Osteocyte (in vitro differentiated cells): ENCODE data around the gene PRPF31. TPM values are rescaled to one million over a fixed set of nuclear protein-coding genes. Genes with fewer than 3 reads are reported as not detected.
A peak's percentile ranks its signal among the peaks of the same experiment; 100 is the strongest.
"Not testable (repeated sequence)": the region's sequence is repeated elsewhere in the genome, so short reads cannot be mapped to it uniquely, and the experiment has no call there.

Experiments used
- DNase-seq: peaks from one replicate; pipeline ENCODE4 v3.0.0; 2021; ENCODE audit warnings: mixed read lengths; ENCODE audit not compliant: unreplicated experiment; ENCODE audit errors: extremely low spot score
- H3K27ac Mint-ChIP-seq: one replicate; pipeline ENCODE4 v1.8.0; 2021; ENCODE audit warnings: mild to moderate bottlenecking, mixed read lengths; ENCODE audit not compliant: unreplicated experiment
- H3K27me3 Mint-ChIP-seq: one replicate; pipeline ENCODE4 v1.8.0; 2021; ENCODE audit warnings: mixed read lengths; ENCODE audit not compliant: unreplicated experiment
- H3K36me3 Mint-ChIP-seq: one replicate; pipeline ENCODE4 v1.8.0; 2021; ENCODE audit warnings: mixed read lengths; ENCODE audit not compliant: unreplicated experiment
- H3K4me1 Mint-ChIP-seq: one replicate; pipeline ENCODE4 v1.8.0; 2021; ENCODE audit warnings: mixed read lengths; ENCODE audit not compliant: unreplicated experiment
- H3K4me3 Mint-ChIP-seq: one replicate; pipeline ENCODE4 v1.8.0; 2021; ENCODE audit warnings: mild to moderate bottlenecking, moderate library complexity, mixed read lengths; ENCODE audit not compliant: unreplicated experiment
- H3K9me3 Mint-ChIP-seq: one replicate; pipeline ENCODE4 v1.8.0; 2021; ENCODE audit warnings: mixed read lengths; ENCODE audit not compliant: unreplicated experiment
- total RNA-seq: library from RNA; stranded (reverse); gene quantifications from 2 replicates; pipeline ENCODE4 v1.2.1, GENCODE V29; 2021
- TF ChIP-seq, protein P1 (sequence below): fragments of 200-600 bp; sonication (generic); IDR thresholded peaks from 2 replicates; pipeline ENCODE4 v1.5.0; 2021; ENCODE audit warnings: antibody characterized with exemption, mild to moderate bottlenecking, moderate library complexity

The PRPF31 gene
- total RNA-seq, 1 donor from 2014 or later: 68.4 TPM

DNA sequence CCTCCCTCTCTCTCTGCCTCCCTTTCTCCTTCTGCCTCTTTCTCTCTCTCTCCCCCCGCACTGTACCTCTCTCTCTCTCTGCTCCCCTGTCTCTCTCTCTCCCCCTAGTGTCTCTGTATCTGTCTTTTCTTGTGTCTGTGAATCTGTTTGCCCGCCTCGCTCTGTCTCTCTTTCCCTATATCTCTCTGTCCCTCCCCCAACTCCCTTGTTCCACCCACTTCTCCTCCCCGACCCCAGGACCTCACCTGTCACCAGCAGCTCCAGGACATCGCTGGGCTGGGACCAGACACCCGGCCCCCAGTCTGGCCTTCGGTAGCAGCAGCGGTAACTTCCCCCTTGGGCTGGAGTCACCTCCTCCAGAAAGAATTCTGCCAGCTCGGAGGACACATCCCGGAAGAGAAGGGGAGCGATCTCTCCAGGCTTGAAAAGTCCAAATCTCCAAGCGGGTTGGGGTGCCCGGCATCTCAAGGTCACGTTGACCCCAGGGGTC lies 18.9 kb upstream of the PRPF31 start:
- H3K9me3 Mint-ChIP-seq: no peaks in the 10 kb centered on the region
- H3K36me3 Mint-ChIP-seq: no peaks in the 10 kb centered on the region
- peaks cover 8% of the 10 kb centered on the region for H3K4me1 Mint-ChIP-seq
- no peaks in the 10 kb centered on the region for H3K27me3 Mint-ChIP-seq
- no peak for DNase-seq
- H3K27ac Mint-ChIP-seq: peak overlapping the region; percentile 78
- H3K4me3 Mint-ChIP-seq: peak overlapping the region; percentile 58
- TF ChIP-seq, protein P1, sequence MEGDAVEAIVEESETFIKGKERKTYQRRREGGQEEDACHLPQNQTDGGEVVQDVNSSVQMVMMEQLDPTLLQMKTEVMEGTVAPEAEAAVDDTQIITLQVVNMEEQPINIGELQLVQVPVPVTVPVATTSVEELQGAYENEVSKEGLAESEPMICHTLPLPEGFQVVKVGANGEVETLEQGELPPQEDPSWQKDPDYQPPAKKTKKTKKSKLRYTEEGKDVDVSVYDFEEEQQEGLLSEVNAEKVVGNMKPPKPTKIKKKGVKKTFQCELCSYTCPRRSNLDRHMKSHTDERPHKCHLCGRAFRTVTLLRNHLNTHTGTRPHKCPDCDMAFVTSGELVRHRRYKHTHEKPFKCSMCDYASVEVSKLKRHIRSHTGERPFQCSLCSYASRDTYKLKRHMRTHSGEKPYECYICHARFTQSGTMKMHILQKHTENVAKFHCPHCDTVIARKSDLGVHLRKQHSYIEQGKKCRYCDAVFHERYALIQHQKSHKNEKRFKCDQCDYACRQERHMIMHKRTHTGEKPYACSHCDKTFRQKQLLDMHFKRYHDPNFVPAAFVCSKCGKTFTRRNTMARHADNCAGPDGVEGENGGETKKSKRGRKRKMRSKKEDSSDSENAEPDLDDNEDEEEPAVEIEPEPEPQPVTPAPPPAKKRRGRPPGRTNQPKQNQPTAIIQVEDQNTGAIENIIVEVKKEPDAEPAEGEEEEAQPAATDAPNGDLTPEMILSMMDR: peak; percentile 25

DNA sequence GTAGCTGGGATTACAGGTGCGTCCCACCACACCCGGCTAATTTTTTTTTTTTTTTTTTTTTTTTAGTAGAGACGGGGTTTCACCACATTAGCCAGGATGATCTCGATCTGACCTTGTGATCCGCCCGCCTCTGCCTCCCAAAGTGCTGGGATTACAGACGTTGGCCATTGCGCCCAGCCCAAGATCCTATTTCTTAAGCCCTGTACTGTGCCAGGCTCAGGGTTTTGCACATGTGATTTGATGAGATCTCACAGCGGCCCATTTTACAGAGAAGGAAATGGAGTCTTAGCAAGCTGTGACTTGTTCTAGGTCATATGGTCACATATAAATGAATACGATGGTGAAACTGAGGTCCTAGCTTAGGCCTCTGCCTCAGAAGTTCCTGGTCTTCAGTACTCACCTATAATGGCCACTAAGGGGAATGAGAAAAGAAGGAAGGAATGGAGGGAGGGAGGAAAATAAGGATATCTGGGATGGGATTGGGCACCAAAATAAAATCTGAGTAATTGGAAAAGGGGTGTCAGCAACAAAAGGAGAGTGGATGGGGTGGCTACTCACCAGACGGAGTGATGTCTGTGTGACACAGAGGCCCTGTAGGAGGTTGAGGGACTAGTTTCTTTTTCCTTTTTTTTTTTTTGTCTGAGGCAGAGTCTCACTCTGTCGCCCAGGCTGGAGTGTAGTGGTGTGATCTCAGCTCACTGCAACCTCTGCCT lies 16.2 kb upstream of the PRPF31 start:
- Mint-ChIP-seq H3K36me3 (no peaks in the 10 kb centered on the region), H3K27me3 (no peaks in the 10 kb centered on the region), H3K9me3 (no peaks in the 10 kb centered on the region), H3K27ac (no peak overlapping the region), H3K4me1 (peaks cover 18% of the 10 kb centered on the region), H3K4me3 (no peak overlapping the region)
- TF ChIP-seq, protein P1: no peak
- DNase-seq: no peak

DNA sequence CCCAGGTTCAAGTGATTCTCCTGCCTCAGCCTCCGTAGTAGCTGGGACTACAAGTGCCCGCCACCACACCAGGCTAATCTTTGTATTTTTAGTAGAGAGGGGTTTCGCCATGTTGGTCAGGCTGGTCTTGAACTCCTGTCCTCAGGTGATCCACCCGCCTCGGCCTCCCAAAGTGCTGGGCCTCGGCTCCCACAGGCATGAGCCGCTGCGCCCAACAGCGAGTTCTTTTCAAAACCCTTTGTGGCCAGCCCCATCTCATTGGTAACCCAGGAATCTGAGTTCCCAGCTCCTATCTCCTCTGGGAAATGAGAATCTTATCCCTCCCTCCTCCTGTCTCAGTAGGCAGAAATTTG lies 15.7 kb upstream of the PRPF31 start:
- H3K9me3 Mint-ChIP-seq, H3K4me3 Mint-ChIP-seq, H3K36me3 Mint-ChIP-seq, DNase-seq, H3K27me3 Mint-ChIP-seq, H3K27ac Mint-ChIP-seq: not testable (repeated sequence)
- peaks cover 18% of the 10 kb centered on the region for H3K4me1 Mint-ChIP-seq

DNA sequence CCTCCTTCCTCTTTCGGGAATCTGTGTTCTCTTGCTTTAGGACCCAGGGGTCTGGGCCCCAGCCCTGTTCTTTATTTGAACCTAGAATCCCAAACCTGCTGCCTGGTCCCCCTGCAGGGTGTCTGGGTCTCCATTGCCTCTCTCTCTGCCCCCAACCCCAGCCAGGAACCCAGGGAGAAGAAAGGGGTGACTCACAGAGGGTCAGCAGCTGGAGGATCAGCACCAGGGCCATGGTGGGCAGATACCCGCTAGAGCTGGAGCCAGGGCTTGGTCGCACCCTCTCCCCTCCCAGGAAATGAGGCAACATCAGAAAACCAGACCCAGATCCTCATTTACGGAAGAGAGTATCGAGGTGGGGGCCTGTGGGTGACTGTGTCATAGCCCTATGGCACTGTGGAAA lies 15.0 kb upstream of the PRPF31 start, which contains the start of gene OSCAR:
Gene OSCAR, minus strand, starts transcription at position 243 of the 400 bp plus-strand sequence. Its CDS starts 11 bp downstream, at position 232.
- Mint-ChIP-seq H3K27me3 (no peaks in the 10 kb centered on the region), H3K9me3 (no peaks in the 10 kb centered on the region), H3K4me1 (peaks cover 18% of the 10 kb centered on the region), H3K4me3 (peak within 1 kb of the TSS; percentile 7), H3K36me3 (no peaks in the 10 kb centered on the region), H3K27ac (no peak within 1 kb of the TSS)
- DNase-seq: no peak
- TF ChIP-seq, protein P1: no peak

DNA sequence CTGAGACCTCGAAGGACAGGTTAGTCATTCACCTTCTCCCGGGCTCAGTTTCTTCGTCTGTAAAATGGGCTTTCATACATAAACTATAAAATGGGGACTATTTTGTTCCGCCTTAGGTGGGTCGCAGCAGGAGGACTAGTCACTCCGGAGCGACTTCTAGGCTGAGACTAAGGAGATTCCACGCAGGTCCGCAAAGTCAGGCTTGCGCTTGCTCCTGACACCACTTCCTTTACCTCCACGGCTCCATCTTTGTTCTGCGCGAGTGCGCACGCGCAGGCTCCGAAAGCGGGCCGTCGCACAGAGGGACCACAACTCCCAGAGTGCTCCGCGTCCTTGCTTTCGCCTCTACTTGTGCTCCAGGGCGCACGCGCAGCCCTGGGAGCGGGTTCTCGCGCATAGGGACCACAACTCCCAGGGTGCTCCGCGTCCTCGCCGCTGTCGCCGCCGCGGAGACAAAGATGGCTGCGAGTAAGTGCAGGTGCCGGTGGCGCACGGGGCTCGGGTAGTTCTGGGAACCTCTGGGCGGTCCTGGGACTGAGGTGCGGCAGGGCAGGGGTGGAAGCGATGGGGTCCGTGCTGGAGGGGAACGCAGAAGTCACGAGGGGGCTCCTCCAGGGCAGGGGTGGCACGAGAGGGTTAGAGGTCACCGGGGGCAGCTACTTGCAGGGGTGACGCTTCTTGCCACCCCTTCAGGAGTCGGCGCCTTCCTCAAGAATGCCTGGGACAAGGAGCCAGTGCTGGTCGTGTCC lies 13.0 kb upstream of the PRPF31 start, which contains the start of gene NDUFA3:
Gene NDUFA3, plus strand, starts transcription at position 435 of the 749 bp plus-strand sequence. Its CDS starts 24 bp downstream, at position 459.
- Mint-ChIP-seq H3K27me3 (no peaks in the 10 kb centered on the region), H3K27ac (peak within 1 kb of the TSS; percentile 87), H3K9me3 (no peaks in the 10 kb centered on the region), H3K4me1 (peaks cover 9% of the 10 kb centered on the region), H3K4me3 (peak within 1 kb of the TSS; percentile 99), H3K36me3 (peaks cover 7% of the 10 kb centered on the region)
- DNase-seq: peak; percentile 99
- TF ChIP-seq, protein P1: no peak
